ENCODE measurements around the gene FAM131B. TPM values are rescaled to one million over a fixed set of nuclear protein-coding genes. Genes with fewer than 3 reads are reported as not detected.

Gene FAM131B
- total RNA-seq, 1 experiment from 2014 or later: 17.3 TPM

DNA sequence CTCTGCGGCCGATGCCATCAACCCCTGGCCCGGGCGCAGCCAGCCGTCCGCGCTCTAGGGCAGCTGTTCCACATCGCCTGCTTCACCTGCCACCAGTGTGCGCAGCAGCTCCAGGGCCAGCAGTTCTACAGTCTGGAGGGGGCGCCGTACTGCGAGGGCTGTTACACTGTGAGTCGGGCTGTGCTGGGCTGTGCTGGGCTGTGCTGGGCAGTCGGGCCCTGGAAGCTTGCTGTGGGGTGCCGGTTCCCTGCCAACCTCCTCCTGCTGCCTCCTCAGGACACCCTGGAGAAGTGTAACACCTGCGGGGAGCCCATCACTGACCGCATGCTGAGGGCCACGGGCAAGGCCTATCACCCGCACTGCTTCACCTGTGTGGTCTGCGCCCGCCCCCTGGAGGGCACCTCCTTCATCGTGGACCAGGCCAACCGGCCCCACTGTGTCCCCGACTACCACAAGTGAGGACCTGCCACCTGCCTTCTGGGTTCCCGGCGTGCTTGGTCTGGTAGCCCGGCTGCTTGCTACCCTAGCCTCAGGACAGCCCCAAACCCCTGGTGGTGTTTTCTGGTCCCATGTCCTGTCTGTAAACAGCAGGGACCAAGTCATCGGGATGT lies 26.1 kb upstream of the FAM131B start:
- Mint-ChIP-seq H3K36me3 (ENCODE audit: insufficient read depth in 1 of 3, low read depth in 3 of 3) (peaks cover 32 to 59% (median 50%) of the 10 kb centered on the region in 3 experiments), H3K9me3 (no peaks in the 10 kb centered on the region), H3K27me3 (ENCODE audit: low read depth) (no peaks in the 10 kb centered on the region; the same call in 1 of the 2 replicates), H3K4me1 (peaks cover 4 to 7% of the 10 kb centered on the region in 2 experiments), H3K4me3 (no peak overlapping the region), H3K27ac (no peak overlapping the region)
- no peaks in the 10 kb centered on the region for H3K23me2 ChIP-seq (ENCODE audit: insufficient read length, low read depth, low read length, poor library complexity, severe bottlenecking)
- H2AK5ac ChIP-seq (ENCODE audit: insufficient read length, low read length): no peak overlapping the region
- no peaks in the 10 kb centered on the region for H3K9me3 ChIP-seq (ENCODE audit: control insufficient read depth, low read depth, low read length)
- no peak overlapping the region for H2BK5ac ChIP-seq (ENCODE audit: insufficient read length, low read length)
- H3K18ac ChIP-seq (ENCODE audit: insufficient read length, low read depth, low read length): no peak overlapping the region
- DNase-seq: peak; percentile 65
- H3K79me2 ChIP-seq (ENCODE audit: insufficient read depth, low read length): peaks cover 7% of the 10 kb centered on the region; the same call in 1 of the 2 replicates
- no peak overlapping the region for H4K5ac ChIP-seq (ENCODE audit: insufficient read length, low read depth, low read length)
- H3K79me1 ChIP-seq (ENCODE audit: insufficient read depth, low read depth, low read length, poor library complexity, severe bottlenecking): no peaks in the 10 kb centered on the region
- no peak overlapping the region for H3K4me2 ChIP-seq (ENCODE audit: insufficient read depth, insufficient read length, low read length)
- H3K9ac ChIP-seq (ENCODE audit: extremely low read depth, insufficient read length, low read length): no peak overlapping the region
- no peak overlapping the region for H4K8ac ChIP-seq (replicated peaks; ENCODE audit: insufficient read length, low read depth, low read length)
- H2BK15ac ChIP-seq (ENCODE audit: low read depth, low read length): no peak overlapping the region
- H3K23ac ChIP-seq (ENCODE audit: insufficient read length, low read depth, low read length): no peak overlapping the region
- peaks cover 2% of the 10 kb centered on the region for H4K20me1 ChIP-seq (ENCODE audit: control insufficient read depth, insufficient read depth, insufficient read length)
- H3K27ac ChIP-seq (ENCODE audit: insufficient read length, low read depth, low read length): no peak overlapping the region
- TF ChIP-seq, protein P1, sequence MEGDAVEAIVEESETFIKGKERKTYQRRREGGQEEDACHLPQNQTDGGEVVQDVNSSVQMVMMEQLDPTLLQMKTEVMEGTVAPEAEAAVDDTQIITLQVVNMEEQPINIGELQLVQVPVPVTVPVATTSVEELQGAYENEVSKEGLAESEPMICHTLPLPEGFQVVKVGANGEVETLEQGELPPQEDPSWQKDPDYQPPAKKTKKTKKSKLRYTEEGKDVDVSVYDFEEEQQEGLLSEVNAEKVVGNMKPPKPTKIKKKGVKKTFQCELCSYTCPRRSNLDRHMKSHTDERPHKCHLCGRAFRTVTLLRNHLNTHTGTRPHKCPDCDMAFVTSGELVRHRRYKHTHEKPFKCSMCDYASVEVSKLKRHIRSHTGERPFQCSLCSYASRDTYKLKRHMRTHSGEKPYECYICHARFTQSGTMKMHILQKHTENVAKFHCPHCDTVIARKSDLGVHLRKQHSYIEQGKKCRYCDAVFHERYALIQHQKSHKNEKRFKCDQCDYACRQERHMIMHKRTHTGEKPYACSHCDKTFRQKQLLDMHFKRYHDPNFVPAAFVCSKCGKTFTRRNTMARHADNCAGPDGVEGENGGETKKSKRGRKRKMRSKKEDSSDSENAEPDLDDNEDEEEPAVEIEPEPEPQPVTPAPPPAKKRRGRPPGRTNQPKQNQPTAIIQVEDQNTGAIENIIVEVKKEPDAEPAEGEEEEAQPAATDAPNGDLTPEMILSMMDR (conservative IDR thresholded peaks at IDR 0.05): no peak; the same call in 2 of the 3 replicates
- no CpG with 5 or more reads among the region's 28 CpGs for WGBS (ENCODE audit: extremely low coverage, insufficient read length, low lambda C conversion rate)
- no peak overlapping the region for H3T11ph ChIP-seq (ENCODE audit: low read length)
- no peak overlapping the region for H2BK120ac ChIP-seq (ENCODE audit: low read depth, low read length, poor library complexity, severe bottlenecking)
- no peaks in the 10 kb centered on the region; the same call in 1 of the 2 replicates for H3K4me1 ChIP-seq (ENCODE audit: insufficient read depth, low read length)
- no peak overlapping the region for H3K56ac ChIP-seq (ENCODE audit: insufficient read length, low read depth, low read length)
- H2BK20ac ChIP-seq (ENCODE audit: low read depth, low read length, poor library complexity, severe bottlenecking): no peak overlapping the region
- no peak overlapping the region for H2AFZ ChIP-seq (ENCODE audit: low read length)
- H4K91ac ChIP-seq (ENCODE audit: insufficient read length, low read depth, low read length): no peak overlapping the region
- H3K27me3 ChIP-seq (ENCODE audit: insufficient read depth, low read length): no peaks in the 10 kb centered on the region
- H3K14ac ChIP-seq (ENCODE audit: insufficient read depth, low read length): no peak overlapping the region
- no peak overlapping the region for H2BK12ac ChIP-seq (ENCODE audit: insufficient read length, low read depth, low read length)
- no peak overlapping the region for H3K4ac ChIP-seq (ENCODE audit: low read depth, low read length)
